Transverse colon (tissue), 4 donors: ENCODE measurements around the gene NAGLU.

Source experiments
- CTCF ChIP-seq, 5 experiments: fragments of 200-600 bp in 3 of 5; fragments of 450-650 bp in 2 of 5; sonication (generic) in 3 of 5; IDR thresholded peaks; 1 replicate in 2 of 5; 2 replicates in 3 of 5; pipeline ENCODE4 v1.5.1; 2016 to 2017; ENCODE audit warnings: antibody characterized with exemption in 5 of 5, inconsistent platforms in 3 of 5, mild to moderate bottlenecking in 2 of 5, moderate library complexity in 1 of 5
- EP300 ChIP-seq: sonication (generic); formaldehyde crosslinking; IDR thresholded peaks from one replicate; pipeline ENCODE4 v1.6.1; 2017; ENCODE audit warnings: antibody characterized with exemption, low read depth
- POLR2A ChIP-seq: fragments of 450-650 bp; IDR thresholded peaks from one replicate; pipeline ENCODE4 v1.6.1; 2016; ENCODE audit warnings: antibody characterized with exemption, mild to moderate bottlenecking, moderate library complexity
- POLR2AphosphoS5 ChIP-seq, 3 donors: sonication (generic); formaldehyde crosslinking; IDR thresholded peaks; one replicate each; pipeline ENCODE4 v1.6.1; 2016; ENCODE audit warnings: antibody characterized with exemption in 3 of 3

- no peak for TF ChIP-seq CTCF (IDR thresholded peaks at IDR 0.05)
- TF ChIP-seq POLR2A = no peak
- TF ChIP-seq POLR2AphosphoS5 (IDR thresholded peaks at IDR 0.05) = no peak
- no peak for TF ChIP-seq EP300
Measured at GRCh38 chr17:42498828-42499227, 37.2 kb upstream of the NAGLU start.
